Sciatic nerve (tissue), 2 donors: ENCODE data around the gene NPFFR1. TPM values are rescaled to one million over a fixed set of nuclear protein-coding genes. Genes with fewer than 3 reads are reported as not detected.
"Not testable (repeated sequence)": the region's sequence is repeated elsewhere in the genome, so short reads cannot be mapped to it uniquely, and the experiment has no call there.

Experiments
- ATAC-seq: fragments of 200-7000 bp; cut with Tn5 transposase; one replicate; pipeline ENCODE4 v1.9.1; 2020; ENCODE audit warnings: mild to moderate bottlenecking, moderate library complexity
- DNase-seq: peaks from one replicate; pipeline ENCODE4 v3.0.0-alpha.2; 2020; ENCODE audit warnings: low spot score
- intact Hi-C: fragments of 100-400 bp; cut with DNase I; formaldehyde crosslinking; loops from one replicate; pipeline ENCODE4 v1.14.2; 2022
- total RNA-seq: library from RNA; stranded (reverse); fragmentation: NEBNext Ultra II Directional; extraction: Animal tissue kit (Norgen Biotek cat#: 25700); gene quantifications from one replicate; pipeline ENCODE4 v1.2.1, GENCODE V29; 2021
- donor health status: DM: no; HTN: no; CAD: no.
- donor health status: DM: no; HTN: no; CAD: no.

The NPFFR1 gene
- total RNA-seq, 1 donor from 2014 or later = 4.8 TPM

DNA sequence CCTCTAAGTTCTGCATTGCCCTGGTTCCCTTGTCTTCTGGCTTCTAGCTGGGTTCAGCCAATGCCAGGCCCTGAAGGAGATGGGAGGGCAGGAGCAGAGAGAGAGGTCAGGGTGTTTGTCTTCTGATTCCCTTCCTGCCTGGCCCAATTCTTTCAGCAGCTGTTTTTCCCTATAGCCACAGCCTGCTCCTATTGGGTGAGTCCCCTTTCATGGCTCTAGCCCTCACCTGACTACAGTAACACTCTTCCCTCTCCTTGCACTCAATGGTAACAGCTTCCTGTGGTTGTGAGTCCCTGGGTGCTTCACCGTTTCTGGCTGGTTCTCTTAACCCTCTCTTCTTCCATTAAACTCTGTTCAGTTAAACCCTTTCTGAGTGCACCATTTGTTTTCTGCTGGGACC is 17.1 kb downstream of the NPFFR1 start:
- DNase-seq (no peak), ATAC-seq (no peak)
- intact Hi-C loops = no loop called here

DNA sequence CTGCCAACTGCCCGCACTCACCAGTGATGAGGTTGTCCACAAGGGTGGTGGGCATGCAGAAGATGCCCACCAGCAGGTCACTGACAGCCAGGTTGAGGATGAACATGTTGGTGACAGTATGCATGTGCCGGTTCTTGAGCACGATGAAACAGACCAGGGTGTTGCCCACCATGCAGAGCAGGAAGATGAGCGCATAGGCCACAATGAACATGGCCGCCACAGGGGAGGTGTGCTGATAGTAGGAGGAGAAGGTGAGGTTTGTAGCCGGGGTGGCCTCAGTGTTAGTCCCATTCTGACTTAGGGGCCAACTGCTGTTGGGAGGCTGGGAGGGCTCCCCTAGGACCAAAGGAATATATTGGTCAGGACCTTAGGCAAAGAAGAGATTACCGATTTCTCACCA is 17.7 kb downstream of the NPFFR1 start:
- intact Hi-C loops = no loop called here
- no peak for DNase-seq
- no peak for ATAC-seq

DNA sequence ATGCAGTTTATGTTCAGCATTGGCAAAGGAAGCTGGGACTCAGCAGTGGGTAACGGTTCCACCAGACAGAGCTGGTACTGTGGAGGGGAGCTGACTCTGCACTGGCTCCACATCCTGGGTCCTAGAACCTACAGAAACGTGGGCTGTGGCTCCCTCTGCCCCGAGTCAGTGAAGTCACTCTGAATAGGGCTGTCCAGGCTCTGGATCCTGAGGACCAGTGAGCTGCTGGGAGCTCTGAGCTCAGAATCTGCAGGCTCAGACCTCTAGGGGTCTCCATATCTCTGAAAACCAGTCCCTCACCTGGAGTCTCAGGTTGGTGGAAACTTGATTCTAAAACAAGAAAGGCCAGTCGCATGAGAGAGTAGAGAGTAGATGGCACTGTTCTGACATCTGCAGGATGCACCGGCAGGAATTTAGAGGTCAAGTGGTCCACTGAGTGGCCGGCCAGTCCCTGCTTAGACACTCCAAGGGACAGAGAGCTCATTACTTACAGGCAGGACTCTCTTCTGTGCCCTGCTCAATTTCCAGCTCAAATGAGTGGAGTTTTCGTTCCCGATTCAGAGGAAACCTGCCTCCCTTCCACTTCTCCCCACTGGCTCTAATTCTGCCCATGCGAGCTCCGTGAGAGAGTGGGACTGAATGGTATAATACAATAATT is 18.6 kb downstream of the NPFFR1 start:
- intact Hi-C loops = no loop called here
- DNase-seq (no peak), ATAC-seq (peak; percentile 49)

DNA sequence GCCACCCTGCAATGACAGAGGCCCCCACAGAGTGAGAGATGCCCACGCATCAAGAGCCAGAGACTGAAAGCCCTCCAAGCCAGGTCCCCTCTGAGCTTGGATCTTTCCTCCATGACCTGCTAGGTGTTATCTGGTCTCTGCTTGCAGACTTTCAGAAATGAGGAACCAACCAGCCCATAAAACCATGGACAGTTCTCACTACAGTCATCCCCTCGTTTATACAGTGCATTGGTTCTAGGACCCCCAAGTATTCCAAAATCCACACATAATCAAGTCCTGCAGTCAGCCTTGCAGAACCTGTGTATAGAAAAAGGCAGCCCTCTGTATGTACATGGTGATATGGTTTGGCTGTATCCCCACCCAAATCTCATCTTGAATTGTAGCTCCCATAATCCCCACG is 23.1 kb downstream of the NPFFR1 start:
- DNase-seq (no peak), ATAC-seq (no peak)
- intact Hi-C loops = no loop called here

DNA sequence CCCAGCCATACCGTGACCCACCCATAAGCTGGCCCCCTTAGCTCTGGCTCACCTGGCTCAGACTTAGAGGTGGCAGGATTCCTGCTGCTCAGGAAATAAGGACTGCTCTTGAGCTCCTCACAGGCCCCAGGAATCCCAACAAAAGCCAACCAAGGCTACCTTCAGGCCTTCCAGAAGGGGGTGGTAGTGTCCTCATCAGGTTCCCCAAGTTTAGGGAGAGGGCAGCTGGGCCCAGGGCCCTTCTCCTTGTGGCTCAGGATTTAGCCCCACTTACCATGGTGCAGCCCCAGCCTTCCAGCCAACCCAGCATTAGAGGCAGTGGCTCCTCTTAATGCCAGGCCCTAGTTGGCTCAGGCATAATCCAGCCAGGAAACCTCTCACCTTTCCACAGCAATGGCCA is 23.5 kb downstream of the NPFFR1 start:
- DNase-seq (no peak), ATAC-seq (no peak)
- intact Hi-C loops = no loop called here

DNA sequence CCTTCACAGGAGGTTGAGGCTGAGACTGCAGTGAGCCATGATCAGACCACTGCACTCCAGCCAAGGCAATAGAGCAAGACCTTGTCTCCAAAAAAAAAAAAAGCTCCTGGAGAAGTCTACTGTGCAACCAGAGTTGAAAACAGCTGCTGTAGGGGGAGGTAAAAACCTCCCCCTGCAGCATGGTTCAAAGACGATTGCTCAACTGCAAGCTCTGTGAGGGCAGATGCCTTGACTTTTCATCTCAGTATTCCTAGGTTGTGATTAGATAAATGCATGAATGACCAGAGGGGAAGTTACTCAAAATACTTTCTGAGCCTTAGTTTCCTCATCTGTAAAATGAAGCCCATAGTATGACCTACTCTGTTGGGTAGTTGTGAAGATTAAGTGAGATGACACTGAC is 25.6 kb downstream of the NPFFR1 start:
- DNase-seq = no peak
- ATAC-seq = no peak
- intact Hi-C loops = no loop called here

DNA sequence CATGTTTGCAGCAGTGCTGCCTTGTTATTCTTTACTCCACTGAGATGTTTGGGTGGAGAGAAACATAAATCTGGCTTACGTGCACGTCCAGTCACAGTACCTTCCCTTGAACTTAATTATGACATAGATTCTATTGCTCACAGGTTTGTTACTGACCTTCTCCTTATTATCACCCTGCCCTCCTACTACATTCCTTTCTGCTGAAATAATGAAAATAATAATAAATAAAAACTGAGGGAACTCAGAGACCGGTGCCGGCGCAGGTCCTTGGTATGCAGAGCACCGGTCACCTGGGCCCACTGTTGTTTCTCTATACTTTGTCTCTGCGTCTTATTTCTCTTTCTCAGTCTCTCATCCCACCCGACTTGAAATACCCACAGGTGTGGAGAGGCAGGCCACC is 26.0 kb downstream of the NPFFR1 start:
- intact Hi-C loops, DNase-seq, ATAC-seq: not testable (repeated sequence)

DNA sequence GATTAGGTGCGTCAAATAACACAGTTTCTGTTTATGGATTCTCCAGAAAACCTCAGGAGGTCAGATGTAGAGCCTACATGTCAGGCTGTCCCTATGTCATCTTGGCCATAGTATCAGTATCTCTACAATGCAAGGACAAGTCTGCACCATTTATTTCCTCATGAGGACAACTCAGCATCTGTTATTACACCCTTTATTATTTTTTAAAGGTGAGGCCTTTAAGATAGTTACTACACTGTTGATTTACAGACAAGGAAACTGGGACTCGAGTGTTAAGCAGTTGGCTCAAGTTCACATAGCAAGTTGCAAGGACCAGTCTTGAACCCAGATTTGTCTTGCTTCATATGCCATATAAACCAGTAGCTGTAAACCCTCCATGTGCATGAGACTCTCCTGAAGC is 27.3 kb downstream of the NPFFR1 start:
- intact Hi-C loops = no loop called here
- ATAC-seq = no peak
- DNase-seq = no peak

DNA sequence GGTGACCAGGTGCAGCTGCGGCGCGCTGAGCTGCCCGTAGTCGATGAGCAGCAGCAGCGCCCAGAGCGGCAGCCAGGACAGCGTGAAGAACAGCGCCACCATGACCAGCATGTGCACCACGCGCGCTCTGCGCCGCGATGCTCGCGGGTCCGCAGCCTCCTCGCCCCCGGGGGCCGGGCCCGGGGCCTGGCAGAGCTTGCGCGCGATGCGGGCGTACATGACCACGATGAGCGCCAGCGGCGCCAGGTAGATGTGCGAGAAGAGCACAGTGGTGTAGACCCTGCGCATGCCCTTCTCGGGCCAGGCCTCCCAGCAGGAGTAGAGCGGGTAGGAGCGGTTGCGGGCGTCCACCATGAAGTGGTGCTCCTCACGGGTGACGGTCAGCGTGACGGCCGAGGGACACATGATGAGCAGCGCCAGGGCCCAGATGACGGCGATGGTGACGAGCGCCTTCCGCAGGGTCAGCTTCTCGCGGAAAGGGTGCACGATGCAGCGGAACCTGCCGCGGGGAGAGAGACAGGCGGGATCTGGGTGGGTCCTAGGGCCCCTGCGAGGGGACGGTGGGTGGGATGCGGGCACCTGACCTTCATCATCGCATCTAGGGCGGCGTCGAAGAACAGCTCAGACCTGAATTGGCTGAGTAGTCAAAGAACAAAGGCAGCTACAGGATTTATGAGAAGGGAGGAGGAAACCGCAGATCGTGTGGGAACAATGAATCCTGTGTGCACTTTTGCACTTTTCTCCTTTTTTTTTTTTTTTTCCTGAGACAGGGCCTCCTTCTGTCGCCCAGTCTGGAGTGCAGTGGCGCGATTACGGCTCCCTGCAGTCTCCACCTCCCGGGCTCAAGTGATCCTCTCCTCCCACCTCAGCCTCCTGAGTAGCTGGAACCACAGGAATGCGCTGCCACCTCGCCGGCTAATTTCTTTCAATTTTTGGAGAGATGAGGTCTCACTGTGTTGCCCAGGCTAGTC is 28.2 kb downstream of the NPFFR1 start:
- DNase-seq (peak; percentile 70), ATAC-seq (peak; percentile 75)
- intact Hi-C loops = no loop called here

DNA sequence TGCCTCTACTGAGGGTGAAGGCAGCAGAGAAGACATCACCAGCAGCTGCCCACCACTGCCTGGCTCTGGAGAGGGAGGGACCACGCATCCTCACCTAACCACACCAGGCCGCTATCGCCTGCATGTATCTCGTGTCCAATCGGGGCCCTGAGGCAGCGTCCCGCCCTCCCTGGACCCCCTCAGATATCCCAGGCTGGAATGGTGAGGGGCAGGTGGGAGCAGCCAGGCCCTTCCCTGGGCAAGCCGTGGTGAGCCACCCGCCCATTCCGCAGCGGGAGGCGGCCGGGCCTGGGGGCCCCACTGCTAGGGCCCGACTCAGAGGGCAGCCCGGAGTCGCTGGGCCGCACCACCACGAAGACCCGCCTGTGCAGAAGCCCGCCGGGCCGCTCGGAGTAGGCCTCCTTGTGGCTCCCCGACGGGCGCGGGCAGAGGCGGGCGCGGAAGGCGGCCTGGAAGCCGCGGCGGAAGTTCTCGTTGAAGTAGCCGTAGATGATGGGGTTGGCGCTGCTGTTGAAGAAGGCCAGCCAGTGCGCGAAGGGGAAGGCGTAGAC is 29.0 kb downstream of the NPFFR1 start:
- intact Hi-C loops = no loop called here
- ATAC-seq = no peak

DNA sequence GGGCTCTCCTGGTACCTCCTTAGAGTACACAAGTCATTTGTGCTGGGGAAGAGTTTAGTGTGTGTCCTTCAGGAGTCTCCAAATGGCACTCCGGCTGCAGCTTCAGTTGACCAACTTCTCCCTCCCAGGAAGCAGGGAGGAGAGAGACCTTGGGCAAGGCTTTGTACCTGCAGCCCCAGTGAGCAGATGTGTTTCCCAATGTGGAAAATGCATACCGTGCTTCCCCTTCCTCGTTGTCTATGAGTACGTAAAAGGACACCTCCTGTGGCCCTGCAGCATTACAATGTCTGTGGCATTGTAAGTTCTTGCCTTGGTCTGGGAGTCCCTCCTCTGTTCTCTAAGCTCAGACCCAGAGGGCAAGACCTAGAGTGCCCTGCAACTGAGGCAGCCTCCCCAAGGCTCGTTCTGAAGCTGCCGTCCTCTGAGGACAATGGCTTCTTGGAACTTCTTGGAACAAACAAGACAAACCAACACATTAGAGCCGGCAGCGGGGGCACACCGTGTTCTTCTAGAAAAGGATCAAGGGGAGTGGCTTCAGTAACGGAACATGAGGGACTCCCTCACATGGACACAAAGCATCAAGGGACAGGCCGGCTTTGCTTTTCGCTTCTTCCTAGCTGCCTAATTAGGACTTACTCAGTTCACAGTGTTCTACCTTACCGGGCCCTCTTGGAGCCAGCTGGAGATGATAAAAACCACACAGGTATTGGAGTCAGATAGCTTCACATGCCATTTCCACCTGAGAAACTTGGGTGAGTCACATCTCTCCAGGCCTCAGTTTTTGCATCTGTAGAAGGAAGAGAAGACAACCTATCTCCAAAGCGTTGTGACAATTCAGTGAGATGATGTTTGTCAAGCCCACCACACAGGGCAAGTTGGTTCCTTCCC is 29.7 kb downstream of the NPFFR1 start:
- peak; percentile 62 for ATAC-seq
- intact Hi-C loops = no loop called here
- no peak for DNase-seq

More for the DNA sequence above, 29.0 kb downstream of the NPFFR1 start:
- DNase-seq = no peak

DNA sequence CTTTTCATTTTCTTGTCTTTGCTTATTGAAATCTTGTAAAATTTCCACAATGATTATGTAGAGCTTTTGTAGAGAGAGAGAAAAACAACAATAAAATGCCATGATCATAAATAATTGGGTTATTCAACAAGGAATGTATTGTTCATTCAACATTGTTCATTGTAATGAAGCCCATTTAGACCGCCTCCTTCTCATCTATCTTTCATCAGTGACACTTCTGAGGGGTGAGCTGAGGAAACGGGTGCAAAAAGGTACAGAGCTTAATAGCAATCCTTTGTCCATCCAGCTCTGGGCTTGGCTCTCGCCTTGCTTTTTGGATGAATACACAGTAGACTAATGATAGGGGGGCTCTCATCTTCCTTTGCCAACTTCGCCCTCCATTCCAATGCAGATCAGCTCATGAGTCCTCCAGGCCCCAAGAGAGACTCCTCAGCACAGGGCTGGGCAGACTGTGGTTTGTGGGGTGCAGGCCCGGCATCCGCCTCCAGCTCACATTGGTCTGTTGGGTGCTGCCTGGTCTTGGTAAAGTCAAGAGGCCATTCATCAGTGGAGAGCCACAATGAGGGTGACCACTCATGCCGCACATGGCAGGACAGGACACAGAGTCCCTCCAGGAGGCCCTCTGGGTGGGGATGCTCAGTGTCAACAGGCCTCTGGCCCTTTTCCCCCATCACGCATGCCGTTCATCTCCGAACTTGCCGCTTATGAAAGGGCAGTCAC is 32.7 kb downstream of the NPFFR1 start:
- ATAC-seq = no peak
- intact Hi-C loops = no loop called here
- no peak for DNase-seq

DNA sequence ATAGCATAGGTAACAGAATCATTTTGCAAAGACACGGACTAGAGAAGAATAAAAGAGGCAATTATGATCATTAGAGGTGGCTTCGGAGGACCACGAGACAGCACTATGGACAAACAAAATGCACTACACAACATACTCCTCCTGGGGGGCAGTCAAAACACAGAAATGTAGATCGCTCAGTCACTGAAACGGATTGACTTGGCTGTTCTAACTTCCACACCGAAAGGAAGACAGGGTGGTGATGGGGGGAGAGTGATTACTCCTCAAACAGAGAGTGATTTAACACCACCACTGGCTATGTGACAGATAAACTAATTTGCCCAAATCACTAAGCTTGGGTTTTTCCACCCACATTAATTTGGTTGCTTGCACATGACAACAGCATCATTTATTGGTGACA is 36.4 kb downstream of the NPFFR1 start:
- no peak for ATAC-seq
- DNase-seq = no peak
- intact Hi-C loops = no loop called here

DNA sequence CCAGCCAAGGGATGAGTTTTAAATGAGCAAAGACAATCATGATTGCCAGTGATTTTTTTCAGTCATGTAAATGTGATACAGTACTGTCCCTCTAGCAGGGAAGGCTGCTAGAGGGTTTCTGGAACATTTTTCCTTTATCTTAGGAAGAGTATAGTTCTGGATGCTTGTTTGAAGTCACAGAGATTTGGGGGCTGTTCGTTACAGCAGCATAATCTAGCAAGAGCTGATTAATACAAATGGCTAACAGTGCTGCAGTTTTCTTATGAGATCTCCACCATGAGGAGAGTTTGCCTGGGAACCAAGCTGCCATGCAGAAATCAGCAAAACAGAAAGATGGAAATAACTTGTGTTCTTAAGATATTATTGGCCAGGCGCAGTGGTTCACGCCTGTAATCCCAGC is 42.7 kb downstream of the NPFFR1 start:
- intact Hi-C loops = no loop called here
- ATAC-seq = no peak
- no peak for DNase-seq

DNA sequence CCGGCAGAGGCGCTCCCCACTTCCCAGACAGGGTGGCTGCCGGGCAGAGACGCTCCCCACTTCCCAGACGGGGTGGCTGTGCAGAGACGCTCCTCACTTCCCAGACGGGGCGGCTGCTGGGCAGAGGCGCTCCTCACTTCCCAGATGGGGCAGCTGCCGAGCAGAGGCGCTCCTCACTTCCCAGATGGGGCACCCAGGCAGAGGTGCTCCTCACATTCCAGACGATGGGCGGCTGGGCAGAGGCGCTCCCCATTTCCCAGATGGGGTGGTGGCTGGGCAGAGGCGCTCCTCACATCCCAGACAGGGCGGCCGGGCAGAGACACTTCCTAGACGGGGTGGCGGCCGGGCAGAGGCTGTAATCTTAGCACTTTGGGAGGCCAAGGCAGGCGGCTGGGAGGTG is 43.8 kb downstream of the NPFFR1 start:
- ATAC-seq, intact Hi-C loops, DNase-seq: not testable (repeated sequence)

DNA sequence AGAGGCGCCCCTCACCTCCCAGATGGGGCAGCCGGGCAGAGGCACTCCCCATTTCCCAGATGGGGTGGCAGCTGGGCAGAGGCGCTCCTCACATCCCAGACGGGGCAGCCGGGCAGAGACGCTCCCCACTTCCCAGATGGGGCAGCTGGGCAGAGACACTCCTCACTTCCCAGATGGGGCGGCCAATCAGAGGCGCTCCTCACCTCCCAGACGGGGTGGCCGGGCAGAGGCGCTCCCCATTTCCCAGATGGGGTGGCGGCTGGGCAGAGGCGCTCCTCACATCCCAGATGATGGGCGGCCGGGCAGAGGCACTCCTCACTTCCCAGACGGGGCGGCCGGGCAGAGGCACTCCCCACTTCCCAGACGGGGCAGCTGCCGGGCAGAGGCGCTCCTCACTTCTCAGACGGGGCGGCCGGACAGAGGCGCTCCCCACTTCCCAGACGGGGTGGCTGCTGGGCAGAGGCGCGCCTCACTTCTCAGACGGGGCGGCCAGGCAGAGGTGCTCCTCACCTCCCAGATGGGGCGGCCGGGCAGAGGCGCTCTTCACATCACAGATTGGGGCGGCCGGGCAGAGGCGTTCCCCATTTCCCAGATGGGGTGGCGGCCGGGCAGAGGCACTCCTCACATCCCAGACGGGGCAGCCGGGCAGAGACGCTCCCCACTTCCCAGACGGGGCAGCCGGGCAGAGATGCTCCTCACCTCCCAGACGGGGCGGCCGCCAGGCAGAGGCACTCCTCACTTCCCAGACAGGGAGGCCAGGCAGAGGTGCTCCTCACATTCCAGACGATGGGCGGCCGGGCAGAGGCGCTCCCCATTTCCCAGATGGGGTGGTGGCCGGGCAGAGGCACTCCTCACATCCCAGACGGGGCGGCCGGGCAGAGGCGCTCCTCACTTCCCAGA is 44.5 kb downstream of the NPFFR1 start:
- intact Hi-C loops, DNase-seq, ATAC-seq: not testable (repeated sequence)

DNA sequence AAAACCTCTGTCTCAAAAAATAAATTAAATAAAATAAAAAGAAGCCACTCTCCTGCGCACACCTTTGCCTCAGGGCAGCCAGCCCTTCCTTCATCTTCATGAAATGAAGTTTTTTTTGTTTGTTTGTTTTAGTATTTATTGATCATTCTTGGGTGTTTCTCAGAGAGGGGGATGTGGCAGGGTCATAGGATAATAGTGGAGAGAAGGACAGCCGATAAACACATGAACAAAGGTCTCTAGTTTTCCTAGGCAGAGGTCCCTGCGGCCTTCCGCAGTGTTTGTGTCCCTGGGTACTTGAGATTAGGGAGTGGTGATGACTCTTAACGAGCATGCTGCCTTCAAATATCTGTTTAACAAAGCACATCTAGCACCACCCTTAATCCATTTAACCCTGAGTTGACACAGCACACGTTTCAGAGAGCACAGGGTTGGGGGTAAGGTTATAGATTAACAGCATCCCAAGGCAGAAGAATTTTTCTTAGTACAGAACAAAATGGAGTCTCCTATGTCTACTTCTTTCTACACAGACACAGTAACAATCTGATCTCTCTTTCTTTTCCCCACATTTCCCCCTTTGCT is 45.8 kb downstream of the NPFFR1 start:
- DNase-seq, ATAC-seq, intact Hi-C loops: not testable (repeated sequence)
